K562 (cell line): Measurements from ENCODE around the gene CRHR2. TPM values are rescaled to one million over a fixed set of nuclear protein-coding genes. Genes with fewer than 3 reads are reported as not detected.

ENCODE experiments used
- ATAC-seq: fragments of 200-7000 bp; cut with Tn5 transposase; 3 replicates; pipeline ENCODE4 v1.9.1; 2020; ENCODE audit warnings: moderate library complexity
- BruUV-seq: library from RNA; stranded (reverse); fragments of 400-500 nt; replicated peaks from 2 replicates; lab custom pipeline; 2021; lab: Mats Ljungman, UMichigan
- CTCF ChIA-PET: fragments of 300-600 bp; formaldehyde crosslinking; extraction: SDS; loops from one replicate; lab custom pipeline; 2021; ENCODE audit warnings: low intra/inter-chr PET ratio; lab: Yijun Ruan, JAX
- POLR2A ChIA-PET: fragments of 300-600, 350-650 bp; sonication (Branson Sonifier 250); formaldehyde crosslinking; extraction: SDS; loops from one replicate; lab custom pipeline; 2021; ENCODE audit warnings: antibody characterized with exemption, inconsistent platforms; lab: Yijun Ruan, JAX
- DNase-seq, 4 experiments: peaks; one replicate each; pipeline versions ENCODE4 v3.0.0 to v3.0.0-alpha.2; 2011 to 2018; ENCODE audit warnings: low spot score in 3 of 4, mixed read lengths in 3 of 4; ENCODE audit errors: extremely low read depth in 1 of 4
- FAIRE-seq: peaks from 2 replicates; lab custom pipeline; 2011; peaks lifted over from hg19 to GRCh38; lab: Jason Lieb, UNC
- H2AFZ ChIP-seq: 2 replicates; pipeline ENCODE4 v1.6.0; 2011; ENCODE audit warnings: low read depth, low read length, control low read depth, inconsistent platforms
- H3K27ac ChIP-seq: fragments of 200-600 bp; 3 replicates; pipeline ENCODE4 v1.8.0; 2011; ENCODE audit warnings: low read depth, mild to moderate bottlenecking, control low read depth, inconsistent platforms, low read length, moderate library complexity, mixed read lengths; ENCODE audit errors: extremely low read depth
- H3K27me3 ChIP-seq, 2 experiments: fragments of 300-600 bp in 1 of 2; 2 replicates in 1 of 2; 3 replicates in 1 of 2; pipeline versions ENCODE4 v1.6.0 to v1.8.0; 2011; ENCODE audit warnings: inconsistent platforms in 2 of 2, low read length in 2 of 2, mild to moderate bottlenecking in 1 of 2, mixed read lengths in 1 of 2, moderate library complexity in 1 of 2; ENCODE audit not compliant: control insufficient read depth in 2 of 2, insufficient read depth in 2 of 2
- H3K36me3 ChIP-seq: fragments of 300-600 bp; 3 replicates; pipeline ENCODE4 v1.8.0; 2011; ENCODE audit warnings: mild to moderate bottlenecking, low read length, inconsistent platforms; ENCODE audit not compliant: control insufficient read depth, insufficient read depth
- H3K4me1 ChIP-seq, 2 experiments: fragments of 200-600 bp in 1 of 2; replicated peaks in 1 of 2; 2 replicates in 1 of 2; 3 replicates in 1 of 2; pipeline versions ENCODE4 v1.5.1 to v1.8.0; 2011; ENCODE audit warnings: inconsistent platforms in 2 of 2, low read length in 2 of 2, mild to moderate bottlenecking in 1 of 2, mixed read lengths in 1 of 2, moderate library complexity in 1 of 2; ENCODE audit not compliant: control insufficient read depth in 2 of 2, insufficient read depth in 2 of 2
- H3K4me2 ChIP-seq: 2 replicates; pipeline ENCODE4 v1.6.1; 2011; ENCODE audit warnings: low read length, control low read depth, inconsistent platforms, mixed read lengths; ENCODE audit not compliant: insufficient read depth
- H3K4me3 ChIP-seq: fragments of 200-600 bp; sonication (generic), shearing (Covaris generic); 2 replicates; pipeline ENCODE4 v1.5.1; 2016; ENCODE audit warnings: control low read depth, inconsistent platforms
- H3K79me2 ChIP-seq: fragments of 200-600 bp; 3 replicates; pipeline ENCODE4 v1.8.0; 2011; ENCODE audit warnings: low read length, inconsistent platforms; ENCODE audit not compliant: control insufficient read depth, insufficient read depth
- H3K9ac ChIP-seq, 2 experiments: 2 replicates each; pipeline versions ENCODE4 v1.6.0 to v1.6.1; 2011; ENCODE audit warnings: low read depth in 2 of 2, low read length in 2 of 2, control low read depth in 1 of 2, inconsistent platforms in 1 of 2, mild to moderate bottlenecking in 1 of 2, mixed read lengths in 1 of 2; ENCODE audit not compliant: insufficient read depth in 1 of 2
- H3K9me1 ChIP-seq: one replicate; pipeline ENCODE4 v1.6.0; 2011; ENCODE audit warnings: inconsistent platforms, mild to moderate bottlenecking, low read length, moderate library complexity; ENCODE audit not compliant: control insufficient read depth, insufficient read depth
- H3K9me3 ChIP-seq: replicated peaks from 2 replicates; pipeline ENCODE4 v1.5.1; 2011; ENCODE audit warnings: low read depth, low read length, inconsistent platforms; ENCODE audit not compliant: control insufficient read depth, insufficient read depth
- H4K20me1 ChIP-seq: replicated peaks from 2 replicates; pipeline ENCODE4 v1.6.1; 2011; ENCODE audit warnings: low read length, inconsistent platforms, mixed read lengths; ENCODE audit not compliant: control insufficient read depth, insufficient read depth
- ATF1 ChIP-seq, 2 experiments: fragments of 450-650 bp in 1 of 2; IDR thresholded peaks; 2 replicates each; pipeline ENCODE4 v1.6.1; 2016; ENCODE audit warnings: missing compliant biosample characterization in 1 of 2, missing genetic modification characterization in 1 of 2
- CTBP1 ChIP-seq: fragments of 450-650 bp; IDR thresholded peaks from 2 replicates; pipeline ENCODE4 v1.6.1; 2016; ENCODE audit warnings: borderline replicate concordance
- HNRNPLL ChIP-seq: fragments of 200-400 bp; formaldehyde crosslinking; IDR thresholded peaks from 2 replicates; pipeline ENCODE4 v1.6.1; 2017; ENCODE audit warnings: low read length, low read depth, mild to moderate bottlenecking; ENCODE audit not compliant: poor library complexity, severe bottlenecking
- IRF1 ChIP-seq: sonication (generic); formaldehyde crosslinking; IDR thresholded peaks from 2 replicates; pipeline ENCODE4 v1.8.0; 2022; ENCODE audit warnings: missing genetic modification reagents, mild to moderate bottlenecking, borderline replicate concordance
- KDM2B ChIP-seq: fragments of 250-450 bp; sonication (Bioruptor Pico); IDR thresholded peaks from 2 replicates; pipeline ENCODE4 v1.8.0; 2021; ENCODE audit warnings: mild to moderate bottlenecking, moderate library complexity
- KDM5B ChIP-seq: fragments of 200-600 bp; sonication (generic); IDR thresholded peaks from 2 replicates; pipeline ENCODE4 v1.6.1; 2012; ENCODE audit warnings: low read depth, mild to moderate bottlenecking, moderate library complexity, low read length, control low read depth, inconsistent platforms; ENCODE audit not compliant: insufficient replicate concordance
- LCOR ChIP-seq: sonication (generic); formaldehyde crosslinking; IDR thresholded peaks from 2 replicates; pipeline ENCODE4 v1.8.0; 2022; ENCODE audit warnings: mild to moderate bottlenecking, missing genetic modification reagents
- MCM2 ChIP-seq: fragments of 450-650 bp; IDR thresholded peaks from 2 replicates; pipeline ENCODE4 v1.6.1; 2017; ENCODE audit warnings: low read depth, mild to moderate bottlenecking
- NFXL1 ChIP-seq: fragments of 450-650 bp; formaldehyde crosslinking; IDR thresholded peaks from 2 replicates; pipeline ENCODE4 v1.4.0; 2021; ENCODE audit warnings: mild to moderate bottlenecking
- RBM34 ChIP-seq: fragments of 200-400 bp; formaldehyde crosslinking; IDR thresholded peaks from 2 replicates; pipeline ENCODE4 v1.6.1; 2018; ENCODE audit warnings: low read length, borderline replicate concordance; ENCODE audit not compliant: insufficient read depth
- SRSF7 ChIP-seq: fragments of 200-400 bp; formaldehyde crosslinking; optimal IDR thresholded peaks from 2 replicates; pipeline ENCODE3; 2017; ENCODE audit warnings: mild to moderate bottlenecking, low read depth, low read length
- YY1 ChIP-seq, 3 experiments: IDR thresholded peaks; 2 replicates each; pipeline ENCODE4 v1.6.1; 2011; ENCODE audit warnings: low read length in 2 of 3, mild to moderate bottlenecking in 2 of 3, moderate library complexity in 2 of 3, borderline replicate concordance in 1 of 3, control low read depth in 1 of 3, low read depth in 1 of 3; ENCODE audit not compliant: insufficient read depth in 3 of 3, insufficient replicate concordance in 2 of 3, control insufficient read depth in 1 of 3, insufficient read length in 1 of 3; ENCODE audit errors: extremely low read depth in 1 of 3
- ZC3H11A ChIP-seq: IDR thresholded peaks from 2 replicates; pipeline ENCODE4 v1.6.1; 2012; ENCODE audit warnings: low read depth, low read length, improper control_type of control experiment
- ZNF197 ChIP-seq: fragments of 200-800 bp; sonication (Bioruptor generic); IDR thresholded peaks from 2 replicates; pipeline ENCODE4 v1.6.1; 2016; ENCODE audit warnings: low read depth, missing genetic modification characterization, missing compliant biosample characterization
- ZNF232 ChIP-seq: sonication (generic); formaldehyde crosslinking; IDR thresholded peaks from 2 replicates; pipeline ENCODE4 v1.8.0; 2022; ENCODE audit warnings: mild to moderate bottlenecking, missing genetic modification reagents
- ZNF445 ChIP-seq: fragments of 250-450 bp; sonication (Bioruptor Pico); IDR thresholded peaks from 2 replicates; pipeline ENCODE4 v1.4.0; 2020; ENCODE audit warnings: low read depth, mild to moderate bottlenecking, moderate library complexity
- ZNF668 ChIP-seq: fragments of 250-450 bp; sonication (Bioruptor Pico); IDR thresholded peaks from 2 replicates; pipeline ENCODE4 v1.8.0; 2022; ENCODE audit warnings: mild to moderate bottlenecking, inconsistent platforms
- WGBS: fragments of 100-300 bp; shearing (Covaris generic); methylation state at CpG from one replicate; pipeline ENCODE4 v1.1.6; 2016; ENCODE audit warnings: low coverage, mixed read lengths; ENCODE audit not compliant: insufficient coverage; ENCODE audit errors: missing lambda C conversion rate; 5-methylcytosine and 5-hydroxymethylcytosine counted together
- in situ Hi-C: fragments of 300-500 bp; cut with MboI; formaldehyde crosslinking; loops from 4 replicates; pipeline ENCODE4 v1.15.0; 2018; ENCODE audit warnings: inconsistent platforms, mixed read lengths
- intact Hi-C: fragments of 100-400 bp; cut with micrococcal nuclease; formaldehyde crosslinking; loops from 2 replicates; pipeline ENCODE4 v1.14.2; 2022
- polyA plus RNA-seq, 8 experiments: library from polyadenylated mRNA; depleted of rRNA in 4 of 8; stranded (reverse) in 5 of 8; unstranded in 3 of 8; fragments of >200 nt; fragmentation: Nextera tagmentation in 2 of 8; fragmentation: Illumina TruSeq in 1 of 8; extraction: Ambion mirVana in 2 of 8; extraction: Trizol in 1 of 8; gene quantifications; 2 replicates each; pipeline versions ENCODE4 v1.2.1 to v1.2.3, GENCODE V29; 2011 to 2014; ENCODE audit warnings: inconsistent platforms in 1 of 8, missing spikeins in 1 of 8
- total RNA-seq, 7 experiments: library from RNA; depleted of rRNA in 6 of 7; stranded (reverse); fragments of >200 nt in 6 of 7; fragmentation: Illumina TruSeq in 2 of 7; extraction: Trizol in 2 of 7; gene quantifications; 2 replicates each; pipeline versions ENCODE4 v1.2.1 to v1.2.3, GENCODE V29; 2011 to 2021; ENCODE audit warnings: low replicate concordance in 1 of 7
- TF ChIP-seq, protein P1 (sequence below): fragments of 250-450 bp; sonication (Bioruptor Pico); IDR thresholded peaks from 2 replicates; pipeline ENCODE4 v1.8.0; 2022; ENCODE audit warnings: moderate library complexity, mild to moderate bottlenecking, inconsistent platforms
- TF ChIP-seq, protein P2 (sequence below): fragments of 250-450 bp; sonication (Bioruptor Pico); IDR thresholded peaks from 2 replicates; pipeline ENCODE4 v1.5.0; 2021

The CRHR2 gene
- total and polyA plus RNA-seq, 9 of the 15 experiments (the other 6 are each of a cell fraction or from before 2014, with no cell fraction given) = not detected

- TF ChIP-seq NFXL1 (CRISPR knock-in tag) (no peak), ZNF197 (CRISPR knock-in tag) (no peak), SRSF7 (no peak)
These were observed 37.8 kb downstream of the CRHR2 start (continued) for GRCh38 chr7:30644286-30644955.

DNA sequence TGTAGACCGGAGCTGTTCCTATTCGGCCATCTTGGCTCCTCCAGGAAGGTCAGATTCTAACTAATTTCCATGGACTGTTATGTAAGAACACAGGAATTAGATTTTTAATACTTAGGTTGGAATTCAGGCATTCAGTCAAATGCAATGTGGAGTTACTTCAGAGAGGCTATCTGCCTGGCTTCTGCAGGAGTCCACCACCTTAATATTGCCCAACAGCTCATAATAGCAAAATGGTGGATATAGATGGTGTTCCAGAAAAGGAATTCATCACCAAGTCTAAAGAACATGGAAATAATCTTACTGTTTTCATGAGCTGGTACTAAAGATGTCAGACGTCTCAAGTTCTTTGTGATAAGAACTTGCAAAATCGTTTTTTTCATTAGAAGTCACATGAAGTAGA lies 39.5 kb downstream of the CRHR2 start:
- FAIRE-seq = no peak
- no peak overlapping the region for H3K9ac ChIP-seq
- DNase-seq = no peak
- H3K36me3 ChIP-seq = peaks cover 13% of the 10 kb centered on the region; the same call in 2 of the 3 replicates
- peak; percentile 11; the same call in 2 of the 3 replicates for ATAC-seq
- no peak overlapping the region for H2AFZ ChIP-seq
- WGBS = 60% methylated on average over 4 of the region's 4 CpGs
- H3K4me3 ChIP-seq = no peak overlapping the region
- POLR2A ChIA-PET = interaction anchor here (0.9 to 2.1 kb wide), 2 partner anchors 11 kb away, joined by 4 to 15 read pairs; no protein-coding TSS in a partner anchor
- H3K9me1 ChIP-seq = no peaks in the 10 kb centered on the region
- no TSS peak for BruUV-seq
- H3K9me3 ChIP-seq = no peaks in the 10 kb centered on the region
- H3K27me3 ChIP-seq = no peaks in the 10 kb centered on the region
- no peak overlapping the region for H3K4me2 ChIP-seq
- H3K79me2 ChIP-seq = no peaks in the 10 kb centered on the region
- intact Hi-C loops = no loop called here
- CTCF ChIA-PET = no interaction called here
- in situ Hi-C loops = no loop called here
- no peaks in the 10 kb centered on the region; the same call in 1 of the 2 replicates for H4K20me1 ChIP-seq
- no peaks in the 10 kb centered on the region; a peak in 1 of 5 replicates for H3K4me1 ChIP-seq
- no peak overlapping the region for H3K27ac ChIP-seq
- TF ChIP-seq, protein P1, sequence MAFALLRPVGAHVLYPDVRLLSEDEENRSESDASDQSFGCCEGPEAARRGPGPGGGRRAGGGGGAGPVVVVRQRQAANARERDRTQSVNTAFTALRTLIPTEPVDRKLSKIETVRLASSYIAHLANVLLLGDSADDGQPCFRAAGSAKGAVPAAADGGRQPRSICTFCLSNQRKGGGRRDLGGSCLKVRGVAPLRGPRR (CRISPR knock-in tag) = no peak
- TF ChIP-seq ZNF232 (CRISPR knock-in tag) (no peak), ATF1 (CRISPR knock-in tag; IDR thresholded peaks at IDR 0.05) (no peak), ATF1 (tag; IDR thresholded peaks at IDR 0.05) (no peak), ZC3H11A (no peak), KDM2B (CRISPR knock-in tag) (no peak), CTBP1 (no peak), IRF1 (CRISPR knock-in tag) (no peak), HNRNPLL (no peak), ZNF668 (CRISPR knock-in tag) (no peak), KDM5B (no peak), MCM2 (no peak), YY1 (IDR thresholded peaks at IDR 0.05; ENCODE audit: borderline replicate concordance in 1 of 3, control insufficient read depth in 1 of 3, extremely low read depth in 1 of 3, insufficient read depth in 3 of 3, insufficient read length in 1 of 3, insufficient replicate concordance in 2 of 3, low read depth in 1 of 3, low read length in 2 of 3) (no peak), LCOR (CRISPR knock-in tag) (no peak), ZNF445 (no peak), RBM34 (no peak)
- TF ChIP-seq, protein P2, sequence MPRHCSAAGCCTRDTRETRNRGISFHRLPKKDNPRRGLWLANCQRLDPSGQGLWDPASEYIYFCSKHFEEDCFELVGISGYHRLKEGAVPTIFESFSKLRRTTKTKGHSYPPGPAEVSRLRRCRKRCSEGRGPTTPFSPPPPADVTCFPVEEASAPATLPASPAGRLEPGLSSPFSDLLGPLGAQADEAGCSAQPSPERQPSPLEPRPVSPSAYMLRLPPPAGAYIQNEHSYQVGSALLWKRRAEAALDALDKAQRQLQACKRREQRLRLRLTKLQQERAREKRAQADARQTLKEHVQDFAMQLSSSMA (CRISPR knock-in tag) = no peak
